GM21515 (cell line): ENCODE results near the gene RPS21.

Experiments used
- ATAC-seq: cut with Tn5 transposase; IDR thresholded peaks from one replicate; pipeline ENCODE4 v1.9.1; 2021; ENCODE audit not compliant: unreplicated experiment

RPS21 gene

DNA sequence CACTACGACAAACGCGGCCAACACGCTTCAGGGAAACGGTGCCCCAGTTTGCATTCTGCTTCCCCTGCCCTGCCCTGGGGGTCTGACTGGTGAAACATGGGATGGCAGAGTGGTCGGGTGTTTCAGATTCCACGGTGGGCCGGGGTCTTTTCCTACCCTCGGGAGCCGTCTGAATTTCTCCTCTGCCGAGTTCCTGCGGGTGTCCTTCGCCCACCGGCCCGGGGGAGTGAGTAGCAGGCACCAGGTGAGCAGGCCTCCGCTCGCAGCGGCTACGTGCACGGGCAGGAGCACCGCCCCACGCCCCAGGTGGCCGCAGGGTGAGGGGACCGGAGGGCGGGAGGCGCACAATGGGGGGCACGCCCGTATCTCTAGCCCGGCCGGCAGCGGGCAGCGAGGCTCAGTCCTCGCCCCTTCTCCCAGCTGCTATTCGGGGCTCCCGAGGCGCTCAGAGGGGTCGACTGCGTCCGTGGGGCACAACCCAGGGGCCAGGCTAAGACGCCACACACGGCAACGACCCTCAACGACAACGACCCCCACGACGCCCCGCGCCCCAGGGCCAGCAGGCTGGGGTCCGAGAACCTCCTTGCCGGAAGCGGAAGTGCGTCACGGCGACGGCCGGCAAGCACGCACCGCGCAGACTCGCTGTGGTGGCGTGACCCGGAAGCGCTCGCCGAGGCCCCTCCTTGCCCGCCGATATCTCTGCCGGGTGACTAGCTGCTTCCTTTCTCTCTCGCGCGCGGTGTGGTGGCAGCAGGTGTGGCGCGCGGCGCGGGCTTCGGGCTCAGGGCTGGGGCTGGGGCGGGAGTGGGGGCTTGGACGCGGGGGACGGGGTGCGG, at the start of gene RPS21:
Gene RPS21, plus strand, starts transcription at position 721 of the 836 bp plus-strand sequence. CDS start 236 bp downstream, outside the sequence.
- ATAC-seq: peak; percentile 77

DNA sequence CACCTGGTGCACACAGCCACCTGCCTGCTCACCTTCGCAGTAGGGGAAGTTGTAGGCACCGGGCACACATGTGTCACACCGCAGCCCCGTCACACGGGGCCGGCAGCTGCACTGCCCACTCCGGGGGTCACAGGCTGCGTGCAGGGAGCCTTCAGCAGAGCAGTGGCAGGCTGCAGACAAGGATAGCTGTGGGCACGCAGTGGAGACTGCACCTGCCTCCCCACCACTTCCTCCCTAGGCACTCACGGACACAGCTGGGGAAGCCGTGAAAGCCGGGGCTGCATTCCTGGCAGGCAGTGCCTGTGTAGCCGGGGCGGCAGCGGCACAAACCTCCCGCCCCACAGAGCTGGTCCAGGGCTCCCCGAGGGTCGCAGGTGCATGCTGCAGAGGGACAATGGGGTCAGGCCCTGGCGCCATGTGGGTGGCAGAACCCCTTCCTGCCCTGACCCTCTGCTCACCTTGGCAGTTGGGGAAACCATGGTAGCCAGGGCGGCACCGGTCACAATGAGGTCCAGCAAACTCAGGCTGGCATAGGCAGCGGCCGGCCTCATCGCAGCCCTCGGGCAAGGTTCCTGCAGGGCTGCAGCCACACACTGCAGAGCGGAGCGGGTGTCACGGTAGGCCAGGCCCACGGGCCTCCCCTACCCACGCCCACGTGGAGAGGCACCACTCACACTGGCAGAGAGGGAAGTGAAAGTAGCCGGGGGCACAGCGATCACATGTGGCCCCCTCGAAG, 49.2 kb upstream of the RPS21 start:
- no peak for ATAC-seq

DNA sequence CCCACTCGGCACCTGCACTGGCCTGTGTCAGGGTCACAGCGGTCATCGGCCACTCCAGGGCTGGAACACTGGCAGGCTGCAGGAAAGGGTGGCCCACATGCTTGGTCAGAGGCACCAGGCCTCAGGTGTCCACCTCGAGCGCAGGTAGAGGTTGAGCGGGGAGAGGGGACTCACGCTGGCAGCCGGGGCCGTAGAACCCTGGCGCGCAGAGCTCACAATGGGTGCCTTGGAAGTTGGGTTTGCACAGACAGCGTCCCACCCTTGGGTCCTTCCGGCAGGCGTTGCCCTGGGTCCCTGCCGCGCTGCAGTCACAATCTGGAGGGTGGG, 48.6 kb upstream of the RPS21 start:
- ATAC-seq: no peak

DNA sequence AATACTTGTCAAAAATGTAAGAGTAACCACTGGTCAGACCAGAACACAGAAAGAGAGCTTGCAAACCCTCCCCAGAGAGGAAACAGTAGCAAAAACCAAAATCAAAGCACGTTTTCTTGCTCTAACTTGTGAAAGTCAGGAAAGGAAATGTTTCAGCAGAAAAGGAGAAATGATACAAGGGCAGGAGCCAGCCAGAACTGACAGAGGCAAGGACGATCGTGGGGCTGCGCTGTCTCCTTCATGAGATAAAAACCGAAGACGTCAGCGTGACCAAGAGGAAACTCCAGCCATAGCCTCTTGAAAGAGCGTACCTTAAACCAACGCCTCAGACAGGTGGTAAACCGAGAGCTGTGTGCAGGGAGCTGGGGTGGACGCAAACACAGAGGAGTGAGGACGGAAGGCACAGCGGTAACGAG, 47.2 kb upstream of the RPS21 start:
- ATAC-seq: peak; percentile 72

DNA sequence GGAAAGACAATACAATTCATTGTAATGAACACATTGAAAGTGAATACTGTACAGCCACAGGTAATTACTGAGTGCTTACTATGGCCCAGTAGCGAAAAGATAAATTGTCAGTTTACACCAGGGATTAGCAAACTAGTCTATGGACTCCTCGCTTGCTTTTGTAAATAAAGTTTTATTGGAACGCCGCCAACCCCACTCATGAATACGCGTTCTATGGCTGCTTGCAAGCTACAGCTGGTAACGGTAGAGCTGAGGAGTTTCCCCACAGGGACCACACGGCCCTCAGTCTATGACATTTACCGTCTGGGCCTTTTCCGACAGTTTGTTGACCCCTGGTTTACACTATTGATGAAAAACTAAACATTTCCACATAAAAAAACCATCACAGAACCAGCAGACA, 44.0 kb upstream of the RPS21 start:
- no peak for ATAC-seq

DNA sequence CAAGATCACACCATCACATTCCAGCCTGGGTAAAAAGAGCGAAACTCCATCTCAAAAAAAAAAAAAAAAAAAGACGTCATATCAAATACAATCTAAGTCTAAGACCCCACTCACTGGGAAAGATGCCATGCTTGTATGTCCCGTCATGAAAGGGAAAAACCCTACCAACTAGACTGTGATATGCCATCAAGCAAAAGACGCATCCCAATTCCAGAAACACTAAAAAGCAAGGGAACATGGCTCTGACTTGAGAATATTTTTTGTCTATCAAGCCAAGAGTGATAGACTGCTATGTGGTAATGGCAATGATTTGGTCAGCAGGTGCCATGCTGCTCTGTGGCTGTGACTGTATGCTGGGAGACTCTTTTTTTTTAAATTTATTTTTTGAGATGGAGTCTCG, 42.8 kb upstream of the RPS21 start:
- ATAC-seq: no peak

DNA sequence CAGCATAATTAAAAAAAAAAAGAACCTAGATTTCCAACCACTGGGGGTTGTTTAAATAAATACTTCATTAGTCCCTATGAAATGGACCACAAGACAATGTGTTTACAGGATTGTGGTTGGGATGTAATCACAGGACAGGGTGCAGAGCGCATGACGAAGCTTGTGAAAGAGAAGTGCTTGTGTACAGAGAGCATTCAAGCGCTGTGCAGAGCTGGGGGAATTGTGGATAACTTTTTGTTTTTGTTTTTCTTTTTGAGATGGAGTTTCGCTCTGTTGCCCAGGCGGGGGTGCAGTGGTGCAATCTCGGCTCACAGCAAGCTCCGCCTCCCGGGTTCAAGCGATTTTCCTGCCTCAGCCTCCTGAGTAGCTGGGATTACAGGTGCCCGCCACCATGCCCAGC, 42.1 kb upstream of the RPS21 start:
- ATAC-seq: no peak

DNA sequence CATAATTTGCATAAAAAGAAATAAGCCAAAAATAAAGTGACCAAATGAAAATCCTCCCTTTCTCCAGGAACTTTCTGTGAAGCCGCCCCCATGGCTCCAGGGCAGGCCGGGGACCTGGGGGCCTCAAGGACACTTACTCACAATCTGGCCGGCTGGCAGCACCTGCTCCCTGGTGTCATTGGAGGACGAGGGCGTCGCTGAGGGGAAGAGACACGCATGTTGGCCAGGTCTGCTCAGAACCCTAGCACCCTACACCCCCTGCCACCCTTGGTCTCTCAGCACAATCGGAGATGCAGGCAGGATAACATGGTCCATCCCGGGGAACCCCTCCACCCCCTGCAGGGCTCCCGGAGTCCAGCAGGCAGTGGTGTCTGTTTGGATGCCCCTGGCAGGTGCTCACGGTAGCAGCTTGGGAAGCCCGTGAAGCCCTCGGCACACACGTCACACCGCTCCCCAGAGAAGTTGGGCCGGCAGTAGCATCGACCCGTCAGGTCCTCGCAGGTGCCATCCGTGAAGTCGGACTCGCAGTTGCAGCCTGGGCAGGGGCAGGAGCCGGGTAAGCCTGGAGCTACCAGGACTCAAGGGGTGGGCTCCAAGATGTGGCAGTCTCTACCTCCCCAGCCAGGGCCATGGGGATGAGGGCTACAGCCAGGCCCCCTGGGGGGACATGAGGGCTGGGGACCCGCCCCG, 41.1 kb upstream of the RPS21 start:
- no peak for ATAC-seq

DNA sequence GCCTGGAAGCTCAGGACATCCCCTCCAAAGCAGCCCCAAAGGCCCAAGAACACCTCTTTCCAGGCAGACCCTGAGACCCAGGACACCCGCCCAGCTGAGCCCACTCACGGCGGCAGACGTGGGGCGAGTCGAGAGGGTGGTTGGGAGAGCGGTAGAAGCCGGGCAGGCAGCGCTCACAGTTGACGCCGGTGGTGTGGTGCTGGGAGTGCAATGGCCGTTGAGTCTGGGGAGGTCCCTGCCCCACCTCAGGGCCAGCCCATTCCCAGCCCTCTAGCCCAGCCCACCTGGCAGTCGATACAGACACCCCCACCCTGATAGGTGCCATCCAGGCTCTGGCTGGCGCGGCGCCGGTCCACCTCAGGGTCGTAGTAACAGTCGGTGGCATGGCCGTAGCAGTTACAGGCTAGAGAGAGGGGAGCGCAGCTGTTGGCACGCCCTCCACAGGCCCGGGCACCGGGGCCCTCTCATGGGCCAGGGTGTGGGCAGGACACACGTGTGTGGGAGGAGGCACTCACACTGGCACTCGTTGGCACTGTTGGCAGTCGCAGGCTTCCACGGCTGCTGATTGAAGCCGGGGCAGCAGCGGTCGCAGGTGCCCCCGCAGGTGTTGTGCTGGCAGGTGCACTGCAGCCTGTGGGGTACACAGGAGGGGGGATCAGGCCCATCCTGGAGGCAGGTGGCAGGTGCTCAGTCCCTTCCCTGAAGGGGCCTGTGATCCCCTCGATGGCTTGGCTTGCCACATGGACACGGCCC, 40.3 kb upstream of the RPS21 start:
- no peak for ATAC-seq

DNA sequence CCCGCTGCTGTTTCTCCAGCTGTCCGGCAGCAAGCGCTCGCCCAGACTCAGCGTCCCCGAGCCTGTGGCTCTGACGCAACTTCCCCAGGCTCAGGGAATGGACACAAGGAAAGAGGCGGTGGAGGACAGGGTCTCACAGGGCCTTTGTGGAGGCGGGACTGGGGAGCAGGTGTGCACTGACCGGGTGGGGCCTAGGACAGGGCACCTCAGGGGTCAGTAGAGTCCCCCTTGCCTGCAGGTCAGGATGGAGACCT, 39.8 kb upstream of the RPS21 start:
- no peak for ATAC-seq

DNA sequence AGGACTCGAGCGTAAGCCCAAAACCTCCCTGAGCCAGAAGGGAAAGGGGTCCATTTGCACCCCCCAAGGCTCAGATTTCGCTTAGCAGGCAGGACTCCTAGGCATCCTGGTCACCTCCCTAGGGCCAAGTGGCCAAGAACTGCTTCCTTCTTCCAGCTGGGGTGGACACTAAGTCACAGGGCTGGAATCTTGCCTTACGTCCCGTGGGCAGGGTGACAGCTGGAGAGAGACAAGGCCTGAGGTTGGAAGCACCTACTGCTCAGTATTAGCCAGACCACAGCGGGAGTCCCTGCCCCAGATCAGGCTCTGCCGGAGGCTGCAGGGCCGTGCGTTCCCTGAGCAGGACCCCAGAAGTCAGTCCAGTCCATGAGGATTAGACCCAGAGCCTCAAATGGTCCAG, 39.5 kb upstream of the RPS21 start:
- ATAC-seq: no peak

DNA sequence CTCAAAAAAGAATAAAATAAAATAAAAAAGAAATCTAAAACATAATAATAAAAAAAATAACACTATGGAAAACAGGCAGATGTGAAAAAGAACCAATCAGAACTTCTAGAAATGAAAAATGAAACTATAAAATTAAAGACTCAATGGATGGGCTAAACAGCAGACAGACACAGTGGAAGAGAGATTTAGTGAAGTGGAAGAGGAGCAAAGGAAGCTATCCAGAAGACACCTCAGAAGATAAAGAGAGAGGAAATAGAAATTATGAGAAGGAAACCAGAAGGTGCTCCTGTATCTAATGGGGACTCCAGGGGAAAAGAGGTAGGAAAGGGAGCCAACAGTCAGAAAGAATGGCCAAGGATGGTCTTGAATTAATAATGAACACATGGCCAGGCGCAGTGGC, 38.3 kb upstream of the RPS21 start:
- no peak for ATAC-seq

DNA sequence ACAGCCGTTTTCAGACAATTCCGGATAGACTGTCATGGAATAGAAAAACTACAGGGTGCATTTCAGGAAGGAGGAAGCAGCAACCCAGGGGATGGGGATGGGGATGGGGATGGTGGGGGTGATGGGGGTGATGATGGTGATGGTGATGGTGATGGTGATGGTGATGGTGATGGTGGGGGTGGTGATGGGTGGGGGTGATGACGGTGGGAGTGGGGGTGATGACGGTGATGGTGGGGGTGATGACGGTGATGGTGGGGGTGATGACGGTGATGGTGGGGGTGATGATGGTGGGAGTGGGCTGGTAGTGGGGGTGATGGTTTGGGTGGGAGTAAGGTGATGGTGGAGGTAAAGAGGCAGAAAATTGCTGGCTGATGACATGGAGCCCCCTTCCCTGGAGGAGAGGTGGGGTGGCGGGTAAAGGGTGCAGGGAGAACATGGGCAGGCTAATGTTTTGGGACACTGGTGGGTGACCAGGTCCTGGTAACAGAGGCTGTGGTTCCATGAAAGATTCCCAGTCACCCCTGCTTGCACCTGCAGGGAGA, 37.3 kb upstream of the RPS21 start:
- no peak for ATAC-seq

DNA sequence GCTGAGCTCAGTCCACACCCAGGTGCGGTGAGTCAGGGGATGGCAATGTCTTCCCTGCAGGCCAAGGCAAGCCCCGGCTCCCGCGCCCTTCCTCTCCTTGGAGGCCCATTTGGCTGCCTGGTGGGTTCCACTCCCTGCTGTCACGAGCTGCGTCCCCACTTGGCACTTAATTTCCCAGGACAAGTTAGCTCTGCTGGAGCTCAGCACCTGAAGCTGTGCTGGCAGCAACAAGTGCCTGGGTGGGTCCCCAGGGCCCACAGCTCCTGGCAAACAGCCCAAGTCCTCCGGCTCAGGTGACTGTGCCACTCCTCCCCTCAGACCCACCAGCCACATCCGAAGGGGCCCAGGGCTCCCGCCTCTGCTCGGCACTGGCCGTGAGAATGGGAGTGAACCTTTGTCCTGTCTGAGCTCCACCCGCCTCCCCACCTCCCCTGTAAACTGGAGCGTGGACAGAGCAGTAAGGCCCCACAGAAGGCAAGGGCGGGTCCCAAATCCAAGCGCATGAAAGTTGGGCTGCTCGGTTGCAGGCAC, 36.7 kb upstream of the RPS21 start:
- no peak for ATAC-seq

DNA sequence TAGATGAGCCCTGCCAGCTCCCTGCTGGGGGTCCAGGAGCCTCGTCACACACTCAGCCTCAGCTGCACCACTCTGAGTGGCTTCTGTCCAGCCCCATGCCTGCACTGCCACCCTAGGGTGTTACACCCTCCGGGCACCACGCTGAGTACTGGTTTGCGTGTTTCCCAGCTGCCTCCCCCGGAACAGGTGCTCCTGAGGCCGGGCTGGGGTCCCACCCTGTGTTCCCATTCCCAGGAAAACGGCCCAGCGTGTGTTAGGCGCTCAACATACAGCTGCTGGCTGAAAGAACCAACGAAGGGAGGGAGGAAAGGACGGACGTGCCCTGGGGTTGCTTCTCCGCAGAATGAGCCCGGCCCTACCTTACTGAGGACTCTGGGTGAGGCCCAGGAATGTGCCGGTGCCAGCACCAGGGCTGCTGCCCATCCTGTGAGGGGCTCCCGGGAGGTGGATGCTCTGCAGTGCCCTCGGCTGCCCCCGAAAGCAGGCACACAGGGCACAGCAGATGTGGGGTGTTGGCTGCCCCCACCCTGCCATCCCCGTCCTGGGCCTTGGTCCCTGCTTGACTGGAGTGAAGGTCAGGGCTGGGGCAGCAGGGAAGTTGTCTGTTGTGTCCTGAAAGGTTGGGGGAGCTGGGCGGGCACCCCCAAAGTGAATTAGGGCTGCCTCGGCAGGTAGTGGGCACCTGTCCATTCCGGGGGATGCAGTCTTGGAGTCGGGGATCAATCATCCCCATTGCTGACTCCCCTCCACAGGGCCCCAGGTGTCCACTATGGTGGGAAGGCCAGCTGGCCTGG, 36.1 kb upstream of the RPS21 start:
- ATAC-seq: no peak

DNA sequence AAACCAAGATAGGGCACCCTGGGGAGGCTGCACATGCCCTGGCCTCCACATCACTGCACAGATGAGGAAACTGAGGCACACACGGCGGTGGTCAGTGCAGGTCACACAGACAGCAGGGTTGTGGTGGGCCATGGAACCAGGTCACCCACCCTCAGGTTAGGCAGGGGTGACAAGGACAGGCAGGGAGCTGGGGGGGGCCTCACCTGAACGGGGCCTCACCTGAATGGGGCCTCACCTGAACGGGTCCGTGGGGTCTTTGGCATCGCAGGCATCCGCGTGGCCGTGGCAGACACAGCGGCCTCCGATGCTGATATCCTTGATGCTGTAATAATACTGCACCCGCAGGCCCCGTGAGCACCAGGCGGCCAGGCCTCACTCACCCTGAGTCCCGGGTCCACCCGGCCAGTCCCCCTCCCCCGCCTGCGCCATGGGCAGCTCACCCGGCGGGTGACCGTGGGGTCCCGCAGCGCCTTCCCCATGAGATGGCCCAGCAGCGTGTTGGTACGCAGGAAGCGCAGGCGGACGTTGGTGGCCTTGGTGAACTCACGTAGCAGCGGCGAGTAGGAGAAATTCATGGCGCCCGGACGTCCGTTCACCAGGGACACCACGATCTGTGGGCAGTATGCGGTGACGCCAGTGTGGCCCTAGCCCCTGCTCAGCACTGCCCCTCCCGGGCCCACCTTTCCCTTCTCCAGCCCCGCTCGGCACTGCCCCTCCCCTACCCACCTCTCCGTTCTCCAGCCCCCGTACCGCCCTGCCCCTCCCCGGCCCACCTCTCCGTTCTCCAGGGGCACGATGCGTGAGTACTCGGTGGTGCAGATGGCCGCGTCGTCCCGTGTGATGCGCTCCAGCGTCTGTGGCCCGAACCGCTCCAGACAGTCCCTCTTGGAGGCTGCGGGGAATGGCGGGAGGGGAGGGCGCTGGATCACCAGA, 35.2 kb upstream of the RPS21 start:
- no peak for ATAC-seq

DNA sequence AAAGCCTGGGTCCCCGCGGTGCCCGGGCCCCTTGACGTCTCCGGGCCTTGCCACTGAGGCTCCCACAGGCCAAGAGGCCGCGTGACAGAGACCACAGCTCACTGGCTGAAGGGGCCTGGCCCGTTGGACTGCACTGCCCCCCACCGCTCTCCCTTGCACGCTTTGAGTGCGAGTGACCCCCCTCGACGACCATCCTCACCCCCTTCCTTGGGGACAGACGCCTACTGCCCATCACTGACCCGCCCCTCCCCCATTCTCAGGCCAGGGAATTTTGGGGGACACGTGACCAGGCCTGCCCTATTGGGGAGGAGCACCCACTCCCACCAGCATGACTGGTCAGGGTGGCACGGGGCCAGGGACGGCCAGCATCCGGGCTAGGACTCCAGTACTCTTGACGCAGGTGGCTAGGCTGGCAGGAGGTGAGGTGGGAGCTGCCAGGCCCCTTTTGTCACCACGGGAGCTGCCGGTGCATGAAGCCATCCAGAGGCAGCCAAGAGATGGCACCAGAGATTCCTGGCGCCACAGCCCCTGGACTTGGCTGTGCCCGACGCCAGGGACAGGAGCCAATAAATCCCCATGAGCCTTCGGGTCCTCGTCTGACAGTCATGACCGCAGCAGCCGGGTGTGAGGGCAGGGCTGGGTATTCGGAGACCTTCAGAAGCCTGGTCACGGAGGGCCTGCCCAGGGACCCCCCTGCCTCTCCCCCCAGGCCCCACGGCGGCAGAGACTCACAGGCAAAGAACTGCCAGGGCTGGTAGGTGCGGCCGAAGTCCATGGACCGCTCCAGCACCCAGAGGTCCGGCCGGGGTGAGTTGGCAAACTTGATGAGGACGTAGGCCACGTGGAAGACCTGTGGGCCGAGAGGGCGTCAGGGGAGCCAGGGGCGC, 34.3 kb upstream of the RPS21 start:
- no peak for ATAC-seq
